ENCODE data around the gene USP22.
A peak's percentile ranks its signal among the peaks of the same experiment; 100 is the strongest.

The USP22 gene

GRCh38 chr17:20983359-20983637 is 59.5 kb downstream of the USP22 start:
- DNase-seq: no peak

- no peak for DNase-seq
Measured at GRCh38 chr17:20982589-20983358, 60.0 kb downstream of the USP22 start.

GRCh38 chr17:20981046-20981920 is 61.5 kb downstream of the USP22 start:
- no peak for DNase-seq

GRCh38 chr17:20979792-20980083 is 63.1 kb downstream of the USP22 start:
- DNase-seq: no peak

- peak; percentile 51 for DNase-seq
Measured at GRCh38 chr17:20979007-20979791, 63.6 kb downstream of the USP22 start.

GRCh38 chr17:20977609-20978253 is 65.1 kb downstream of the USP22 start:
- peak; percentile 62 for DNase-seq

GRCh38 chr17:20975566-20975965 is 67.2 kb downstream of the USP22 start:
- DNase-seq: no peak

GRCh38 chr17:20970329-20970728 is 72.5 kb downstream of the USP22 start:
- no peak for DNase-seq

- no peak for DNase-seq
Measured at GRCh38 chr17:20968913-20969616, 73.7 kb downstream of the USP22 start.

- DNase-seq: no peak
Measured at GRCh38 chr17:20967776-20968175, 75.0 kb downstream of the USP22 start.

- no peak for DNase-seq
Measured at GRCh38 chr17:20966870-20967269, 75.9 kb downstream of the USP22 start.

- no peak for DNase-seq
Measured at GRCh38 chr17:20965492-20965891, 77.3 kb downstream of the USP22 start.

- no peak for DNase-seq
Measured at GRCh38 chr17:20961586-20961985, 81.2 kb downstream of the USP22 start.

GRCh38 chr17:20960871-20961270 is 81.9 kb downstream of the USP22 start:
- no peak for DNase-seq

- no peak for DNase-seq
Measured at GRCh38 chr17:20955427-20956323, 87.1 kb downstream of the USP22 start.

- no peak for DNase-seq
Measured at GRCh38 chr17:20954794-20955193, 88.0 kb downstream of the USP22 start.

- DNase-seq: no peak
Measured at GRCh38 chr17:20952183-20952582, 90.6 kb downstream of the USP22 start.

Data from NCI-H524 treated with DMSO at 0.1 percent for 48 hours (cell line).